Thyroid gland (tissue), 4 donors: Measurements from ENCODE around the gene FBXO17.

Experiments used
- POLR2A ChIP-seq, 2 donors: fragments of 450-650 bp; IDR thresholded peaks; one replicate each; pipeline ENCODE4 v1.6.1; 2017; ENCODE audit warnings: antibody characterized with exemption in 2 of 2, mild to moderate bottlenecking in 2 of 2, moderate library complexity in 1 of 2
- TF ChIP-seq, protein P1 (sequence below), 6 experiments: fragments of 200-600 bp in 3 of 6; fragments of 450-650 bp in 3 of 6; sonication (generic) in 3 of 6; IDR thresholded peaks; one replicate each; pipeline ENCODE4 v1.5.1; 2016 to 2019; ENCODE audit warnings: antibody characterized with exemption in 6 of 6, mild to moderate bottlenecking in 2 of 6, inconsistent platforms in 1 of 6, moderate library complexity in 1 of 6

DNA sequence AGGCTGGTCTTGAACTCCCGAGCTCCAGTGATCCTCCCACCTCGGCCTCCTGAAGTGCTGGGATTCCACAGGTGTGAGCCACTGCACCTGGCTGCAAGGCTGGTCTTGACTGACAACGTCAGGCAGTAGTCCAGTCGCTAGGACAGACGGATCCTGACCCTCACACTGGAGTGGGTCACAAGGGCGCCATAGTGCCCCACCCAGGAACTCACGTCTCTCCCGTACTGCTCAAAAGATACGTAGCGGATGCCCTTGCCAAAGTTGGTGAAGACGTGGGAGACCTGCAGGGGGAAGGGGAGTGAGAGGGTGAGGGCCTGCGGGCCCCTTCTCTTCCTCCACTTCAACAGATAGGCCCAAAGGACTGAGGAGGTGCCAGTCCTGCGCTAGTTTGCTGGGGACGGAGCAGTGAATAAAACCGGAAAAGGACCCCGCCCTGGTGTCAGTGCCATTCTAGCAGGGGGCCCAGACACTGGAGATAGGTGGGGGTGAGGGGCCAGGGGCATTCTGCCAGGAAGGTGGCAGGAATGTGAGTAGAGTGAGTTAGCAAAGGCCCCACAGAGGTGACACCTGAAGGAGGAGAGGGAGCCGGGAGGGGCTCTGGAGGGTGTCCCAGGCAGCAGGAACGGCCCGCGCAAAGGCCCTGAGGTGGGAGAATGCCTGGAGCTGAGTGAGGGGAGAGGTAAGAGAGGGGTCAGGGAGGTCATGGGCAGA, 32.9 kb downstream of the FBXO17 start:
- TF ChIP-seq, protein P1, sequence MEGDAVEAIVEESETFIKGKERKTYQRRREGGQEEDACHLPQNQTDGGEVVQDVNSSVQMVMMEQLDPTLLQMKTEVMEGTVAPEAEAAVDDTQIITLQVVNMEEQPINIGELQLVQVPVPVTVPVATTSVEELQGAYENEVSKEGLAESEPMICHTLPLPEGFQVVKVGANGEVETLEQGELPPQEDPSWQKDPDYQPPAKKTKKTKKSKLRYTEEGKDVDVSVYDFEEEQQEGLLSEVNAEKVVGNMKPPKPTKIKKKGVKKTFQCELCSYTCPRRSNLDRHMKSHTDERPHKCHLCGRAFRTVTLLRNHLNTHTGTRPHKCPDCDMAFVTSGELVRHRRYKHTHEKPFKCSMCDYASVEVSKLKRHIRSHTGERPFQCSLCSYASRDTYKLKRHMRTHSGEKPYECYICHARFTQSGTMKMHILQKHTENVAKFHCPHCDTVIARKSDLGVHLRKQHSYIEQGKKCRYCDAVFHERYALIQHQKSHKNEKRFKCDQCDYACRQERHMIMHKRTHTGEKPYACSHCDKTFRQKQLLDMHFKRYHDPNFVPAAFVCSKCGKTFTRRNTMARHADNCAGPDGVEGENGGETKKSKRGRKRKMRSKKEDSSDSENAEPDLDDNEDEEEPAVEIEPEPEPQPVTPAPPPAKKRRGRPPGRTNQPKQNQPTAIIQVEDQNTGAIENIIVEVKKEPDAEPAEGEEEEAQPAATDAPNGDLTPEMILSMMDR (IDR thresholded peaks at IDR 0.05), result no peak
- TF ChIP-seq POLR2A (IDR thresholded peaks at IDR 0.05), result no peak
